ENCODE measurements around the gene SSU72. TPM values are rescaled to one million over a fixed set of nuclear protein-coding genes. Genes with fewer than 3 reads are reported as not detected.

SSU72 gene
- total RNA-seq, 1 experiment from 2014 or later: 140 TPM

- DNase-seq (ENCODE audit: low spot score): no peak
Measured at GRCh38 chr1:1612104-1612400, 37.4 kb upstream of the SSU72 start.

GRCh38 chr1:1610796-1611195 lies 36.1 kb upstream of the SSU72 start:
- DNase-seq (ENCODE audit: low spot score): no peak

GRCh38 chr1:1609822-1610485 lies 35.3 kb upstream of the SSU72 start:
- DNase-seq (ENCODE audit: low spot score): no peak

- DNase-seq (ENCODE audit: low spot score): no peak
Measured at GRCh38 chr1:1606232-1606631, 31.6 kb upstream of the SSU72 start.

- no peak for DNase-seq (ENCODE audit: low spot score)
Measured at GRCh38 chr1:1605724-1606123, 31.1 kb upstream of the SSU72 start.

- DNase-seq (ENCODE audit: low spot score): no peak
Measured at GRCh38 chr1:1605034-1605591, 30.4 kb upstream of the SSU72 start.

GRCh38 chr1:1604374-1605033 lies 29.8 kb upstream of the SSU72 start:
- no peak for DNase-seq (ENCODE audit: low spot score)

- DNase-seq (ENCODE audit: low spot score): no peak
Measured at GRCh38 chr1:1603671-1604373, 29.2 kb upstream of the SSU72 start.

- DNase-seq (ENCODE audit: low spot score): no peak
Measured at GRCh38 chr1:1602968-1603506, 28.4 kb upstream of the SSU72 start.

- no peak for DNase-seq (ENCODE audit: low spot score)
Measured at GRCh38 chr1:1602304-1602967, 27.8 kb upstream of the SSU72 start.

GRCh38 chr1:1601564-1602303 lies 27.1 kb upstream of the SSU72 start:
- DNase-seq (ENCODE audit: low spot score): no peak

GRCh38 chr1:1600861-1601563 lies 26.3 kb upstream of the SSU72 start:
- DNase-seq (ENCODE audit: low spot score): no peak

GRCh38 chr1:1599935-1600860 lies 25.5 kb upstream of the SSU72 start, which contains the start of gene FNDC10:
FNDC10 (minus strand) TSS chr1:1600135; CDS start chr1:1600015, 120 bp downstream.
- DNase-seq (ENCODE audit: low spot score): no peak

GRCh38 chr1:1599030-1599934 lies 24.6 kb upstream of the SSU72 start:
- DNase-seq (ENCODE audit: low spot score): no peak

- DNase-seq (ENCODE audit: low spot score): no peak
Measured at GRCh38 chr1:1598720-1599029, 24.0 kb upstream of the SSU72 start.

- DNase-seq (ENCODE audit: low spot score): no peak
Measured at GRCh38 chr1:1598051-1598719, 23.5 kb upstream of the SSU72 start.

- peak; percentile 41 for DNase-seq (ENCODE audit: low spot score)
Measured at GRCh38 chr1:1597275-1597930, 22.7 kb upstream of the SSU72 start.
